NCI-H510A (cell line): ENCODE measurements around the gene VGF.

ENCODE experiments used
- DNase-seq: peaks from one replicate; lab custom pipeline; 2025; lab: John Stamatoyannopoulos, UW

The VGF gene

GRCh38 chr7:101185258-101185839, 20.0 kb upstream of the VGF start:
- no peak for DNase-seq

GRCh38 chr7:101180130-101180755, 14.9 kb upstream of the VGF start, which contains the start of gene NAT16:
TSS of gene NAT16 (minus strand) at chr7:101180293. CDS start at chr7:101174807, 5,486 bp downstream.
- DNase-seq = no peak

DNA sequence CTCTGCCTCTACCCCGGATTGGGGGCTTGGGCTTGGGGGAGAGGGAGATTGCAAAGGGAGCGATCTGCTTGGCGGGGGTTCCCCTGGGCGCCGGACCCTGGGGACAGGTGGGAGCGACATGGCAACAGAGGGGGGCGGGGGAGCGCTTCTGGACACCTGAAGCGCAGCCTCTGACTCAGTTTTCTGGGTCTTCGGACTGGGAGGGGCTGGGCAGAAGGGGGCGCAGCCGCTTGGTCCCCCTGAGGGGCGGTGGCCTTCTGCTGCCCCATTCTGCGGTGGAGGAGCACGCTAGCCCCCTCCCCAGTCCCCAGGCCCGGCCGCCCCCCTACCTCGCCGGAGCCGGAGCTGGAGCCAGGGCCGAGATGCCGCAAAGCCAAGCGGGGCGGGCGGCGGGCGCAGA, 14.3 kb upstream of the VGF start:
- no peak for DNase-seq

DNA sequence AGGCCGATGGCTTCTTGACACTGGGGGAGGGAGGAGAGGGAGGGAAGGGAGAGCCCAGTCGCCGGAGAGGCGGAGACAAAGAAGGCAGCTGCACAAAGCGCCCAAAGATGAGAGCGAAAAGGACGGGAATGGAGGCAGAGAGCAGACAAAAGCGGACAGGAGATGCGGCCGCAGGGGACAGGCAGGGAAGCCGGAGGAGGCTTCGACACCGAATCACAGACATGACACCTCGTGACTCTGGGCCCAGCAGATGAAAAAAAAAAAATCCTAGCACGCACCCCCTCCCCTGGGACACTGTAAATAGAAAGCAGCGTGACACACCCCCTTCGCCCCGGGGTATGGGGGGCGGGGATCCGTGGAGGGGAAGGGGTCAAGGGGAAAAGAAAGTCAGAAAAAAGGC, 13.7 kb upstream of the VGF start:
- no peak for DNase-seq

- DNase-seq = no peak
Measured at GRCh38 chr7:101177644-101178043, 12.3 kb upstream of the VGF start.

- no peak for DNase-seq
Measured at GRCh38 chr7:101175664-101176063, 10.3 kb upstream of the VGF start.

DNA sequence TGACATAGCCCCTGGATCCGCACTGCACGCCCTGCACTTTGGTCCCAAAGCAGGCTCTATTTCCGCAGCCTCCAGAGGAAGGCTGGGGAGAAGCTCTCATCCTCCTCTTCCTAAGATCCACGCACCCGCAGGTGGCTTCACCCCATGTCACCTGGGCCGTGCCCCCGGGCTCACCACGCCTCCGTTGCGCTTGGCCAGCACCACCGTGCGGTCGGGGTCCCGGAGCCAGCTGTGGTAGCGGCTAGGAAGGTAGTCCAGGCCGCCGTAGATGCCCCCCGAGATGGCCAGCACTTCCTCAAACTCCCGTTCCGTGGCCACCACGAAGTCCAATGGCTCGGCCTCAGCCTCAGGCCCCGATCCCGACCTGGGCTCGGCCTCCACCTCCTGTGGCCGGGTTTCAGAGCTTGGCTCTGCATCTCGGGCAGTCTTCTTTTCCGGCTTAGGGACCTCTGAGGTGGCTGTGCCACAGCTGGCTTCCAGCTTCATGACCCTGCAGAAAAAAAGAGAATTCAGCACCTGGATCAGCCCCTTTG, 9.0 kb upstream of the VGF start:
- DNase-seq = no peak

DNA sequence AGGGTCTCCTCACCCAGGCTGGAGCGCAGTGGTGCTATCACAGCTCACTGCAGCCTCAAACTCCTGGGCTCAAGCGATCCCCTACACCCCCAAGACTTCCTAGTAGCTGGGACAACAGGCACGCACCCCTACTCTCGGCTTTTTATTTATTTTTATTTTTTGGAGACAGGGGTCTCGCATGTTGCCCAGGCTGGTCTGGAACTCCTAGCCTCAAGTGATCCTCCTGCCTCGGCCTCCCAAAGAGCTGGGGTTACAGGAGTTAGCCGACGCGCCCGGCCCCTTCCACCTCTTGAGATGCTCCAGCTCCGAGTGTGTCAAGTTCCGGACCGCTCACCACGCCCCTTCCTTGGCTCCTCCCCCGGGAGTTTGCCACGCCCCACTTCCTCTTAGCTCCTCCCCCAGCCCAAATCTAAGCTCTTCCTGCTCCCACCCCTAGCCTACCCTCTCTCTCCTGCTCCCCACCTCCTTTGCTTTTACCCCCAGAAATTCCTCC, 8.4 kb upstream of the VGF start:
- no peak for DNase-seq

DNA sequence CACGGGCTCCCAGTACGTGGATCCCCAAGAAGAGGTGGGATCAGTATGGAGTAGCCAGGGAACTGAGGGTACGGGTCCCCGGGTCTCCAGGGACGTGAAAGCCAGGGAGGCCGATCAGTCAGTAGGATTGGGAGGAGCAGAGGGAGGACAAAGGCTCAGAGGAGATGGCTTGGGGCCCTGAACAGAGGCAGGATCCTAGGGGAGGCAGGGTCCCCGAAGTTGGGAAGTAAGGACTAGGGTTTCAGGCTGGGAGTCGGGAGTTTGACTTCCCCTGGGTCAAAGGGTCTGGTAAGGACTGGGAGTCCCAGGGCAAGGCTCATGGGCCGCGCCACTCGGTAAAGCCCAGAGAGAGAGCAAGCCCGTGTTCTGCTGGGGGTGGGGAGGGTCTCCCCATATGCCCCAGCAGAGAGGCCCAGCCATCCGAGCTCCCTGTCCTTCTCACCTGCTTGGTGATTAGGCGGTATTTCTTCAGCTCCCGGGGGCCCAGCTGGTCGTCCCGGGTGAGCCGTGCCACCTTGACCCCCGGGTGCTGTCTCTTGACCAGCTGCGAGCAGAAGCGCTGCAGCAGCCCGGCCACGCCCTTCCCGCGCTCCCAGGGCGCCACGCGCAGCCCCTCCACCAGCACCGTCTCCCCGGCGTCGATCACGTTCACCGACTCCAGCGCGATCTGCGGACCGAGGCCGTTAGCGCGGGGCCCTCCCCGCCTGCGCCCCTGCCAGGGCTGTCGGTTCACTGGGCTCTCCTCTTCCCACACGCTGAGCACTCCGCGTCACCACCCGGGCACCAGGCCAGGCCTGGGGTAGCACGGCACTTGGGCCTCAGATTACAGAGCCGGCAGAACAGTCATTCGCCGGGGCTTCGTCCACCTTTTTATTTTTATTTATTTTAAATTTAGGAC, 7.7 kb upstream of the VGF start:
- DNase-seq = no peak

DNA sequence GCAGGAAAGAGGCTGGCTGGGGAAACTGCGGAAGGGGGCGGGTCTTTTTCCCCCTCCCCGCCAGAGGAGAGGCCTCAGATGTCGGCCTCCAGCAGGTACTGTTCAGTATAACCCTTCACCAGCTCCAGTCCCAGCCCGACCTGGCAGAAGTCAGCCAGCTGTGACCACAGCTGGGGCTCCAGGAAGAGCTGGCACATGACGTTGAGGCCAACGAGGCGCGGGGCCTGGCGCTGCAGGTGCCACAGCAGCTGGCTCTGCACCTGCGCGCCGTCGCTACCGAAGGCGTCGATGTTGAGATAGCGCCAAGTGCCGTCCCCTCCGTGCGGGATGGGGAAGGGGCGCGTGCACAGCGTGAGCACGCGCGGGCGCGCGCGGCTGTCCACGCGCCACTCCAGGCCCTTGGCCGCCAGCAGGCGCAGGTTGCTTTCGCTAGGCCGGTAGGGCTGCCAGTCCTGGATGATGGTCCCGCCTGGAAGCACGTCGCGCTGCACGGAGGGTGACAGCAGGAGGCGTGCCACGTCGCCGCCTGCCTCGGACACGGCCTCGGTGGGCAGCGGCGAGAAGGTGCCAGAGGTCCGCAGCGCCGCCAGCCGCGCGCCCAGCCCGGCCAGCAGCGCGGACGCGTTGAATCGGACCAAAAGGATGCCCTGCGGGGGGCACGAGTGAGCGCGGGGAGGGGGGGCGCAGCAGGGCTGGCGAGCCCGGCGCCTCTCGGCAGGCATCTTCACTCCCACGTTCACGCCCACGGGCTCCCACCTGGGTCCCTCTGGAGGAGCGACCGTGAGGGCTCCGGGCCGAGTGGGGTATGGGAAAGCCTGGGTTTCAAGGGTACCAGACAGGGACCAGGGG, 6.9 kb upstream of the VGF start:
- peak; percentile 43 for DNase-seq

DNA sequence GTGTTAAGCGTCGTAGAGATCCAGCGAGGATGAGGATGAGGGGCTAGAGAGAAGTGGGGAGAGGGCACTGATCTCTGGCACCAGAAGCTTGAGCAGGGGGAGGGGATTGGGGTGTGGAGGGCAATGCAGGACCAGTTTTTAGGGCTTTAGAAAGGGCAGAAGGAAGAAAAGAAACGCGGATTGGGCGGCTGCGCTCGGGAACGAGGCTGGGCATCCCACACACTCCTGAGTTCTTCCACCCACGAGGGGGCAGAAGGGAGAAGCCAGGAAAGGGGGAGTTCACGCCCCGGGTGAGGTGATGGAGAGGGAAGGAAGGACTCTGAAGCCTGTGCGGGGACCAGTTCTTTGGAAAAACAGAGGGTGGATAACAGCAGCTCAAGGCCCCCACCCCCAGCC, 6.1 kb upstream of the VGF start:
- DNase-seq = no peak

GRCh38 chr7:101170617-101171441, 5.5 kb upstream of the VGF start:
- no peak for DNase-seq

DNA sequence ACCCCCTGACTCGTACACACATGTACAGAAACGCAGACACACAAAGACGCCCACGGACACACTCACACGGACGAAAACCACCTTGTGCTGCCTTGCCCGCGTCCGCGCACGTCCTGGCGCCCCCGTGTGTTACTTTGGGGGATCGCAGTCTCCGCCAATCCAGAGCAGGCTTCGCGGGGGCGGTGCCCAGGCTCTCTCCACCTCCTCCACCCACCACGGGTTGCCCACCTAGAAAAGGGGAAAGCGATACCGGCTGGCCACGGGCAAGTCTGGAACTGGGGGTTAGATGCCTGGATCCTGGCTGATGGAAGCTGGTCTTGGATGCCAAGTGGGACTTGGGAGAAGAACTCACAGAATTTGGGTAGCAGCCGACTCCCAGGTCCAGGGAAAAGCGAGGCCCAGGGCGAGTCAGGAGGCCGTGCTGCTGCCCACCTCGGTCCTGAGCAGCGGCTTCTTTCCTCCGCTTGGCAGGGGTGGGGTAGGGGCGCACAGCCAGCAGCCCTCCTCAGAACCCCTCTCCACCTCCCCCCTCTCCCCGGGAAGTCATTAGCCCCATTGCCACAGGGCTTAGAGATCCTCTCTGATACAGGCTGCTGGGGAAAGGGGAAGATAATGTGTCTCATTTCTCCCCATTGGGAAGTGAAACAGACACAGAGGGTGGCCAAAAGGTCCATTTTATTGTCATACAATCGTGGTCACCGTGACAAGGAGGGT, 4.6 kb upstream of the VGF start:
- no peak for DNase-seq

DNA sequence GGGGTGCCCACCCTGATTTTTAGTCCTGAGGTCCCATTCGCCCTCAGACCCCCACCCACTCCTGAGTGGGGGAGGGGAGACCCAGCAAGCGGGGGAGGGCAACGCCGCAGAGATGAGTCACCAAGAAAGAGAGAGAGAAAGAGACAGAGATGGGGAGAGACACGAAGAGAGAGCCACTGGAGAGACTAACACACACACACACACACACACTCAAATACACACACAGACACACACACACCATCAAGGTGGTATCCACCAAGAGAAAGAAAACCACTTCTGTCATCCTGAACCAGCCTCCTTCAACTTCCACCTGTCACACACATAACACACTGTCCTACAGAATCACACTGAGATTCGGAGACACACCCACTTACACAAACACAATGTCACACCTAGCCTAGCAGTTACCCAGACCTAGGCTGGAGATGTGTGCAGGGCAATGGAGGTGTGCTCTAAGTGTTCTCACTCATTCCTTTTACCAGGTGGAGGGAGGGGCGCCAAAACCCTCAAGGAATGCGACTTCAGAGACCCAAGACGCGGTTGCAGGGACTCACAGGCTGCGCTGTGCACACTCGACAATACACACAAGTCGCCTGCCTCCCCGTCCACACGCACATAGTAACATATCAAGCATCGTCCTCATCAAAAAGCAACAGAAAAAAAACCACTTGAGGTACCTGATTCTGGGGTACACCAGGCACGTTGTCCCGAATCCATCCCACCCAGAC, 3.9 kb upstream of the VGF start:
- DNase-seq = no peak

DNA sequence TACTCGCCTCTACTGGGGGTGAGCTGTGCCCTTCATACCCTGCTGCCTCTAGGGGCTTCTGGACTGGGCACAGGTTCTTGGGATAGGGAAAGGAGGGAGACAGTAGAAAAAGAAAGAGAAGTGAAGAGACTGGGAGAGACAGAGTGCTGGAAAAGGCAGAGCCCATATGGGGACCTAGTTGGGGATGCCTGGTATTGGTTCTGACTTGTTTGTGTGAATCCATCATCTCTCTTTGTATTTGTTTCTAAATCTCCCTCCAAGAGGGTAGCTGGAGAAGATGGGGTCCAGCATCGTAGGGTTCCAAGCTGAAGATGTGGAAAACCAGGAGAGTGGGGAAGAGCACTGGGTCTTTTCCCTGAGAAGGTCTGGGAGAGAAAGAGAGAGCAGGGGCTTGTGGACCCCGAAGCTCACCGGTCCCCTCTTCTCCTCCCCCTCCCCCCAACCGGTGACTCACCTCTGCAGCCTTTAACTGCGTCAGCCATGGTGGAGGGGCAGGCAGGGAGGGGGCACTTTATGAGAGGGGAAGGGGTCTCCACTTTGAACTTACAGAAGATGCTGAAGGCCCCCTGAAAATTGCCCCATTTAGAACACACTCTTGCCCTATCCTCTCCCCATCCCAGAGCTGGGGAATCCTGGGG, 3.2 kb upstream of the VGF start:
- DNase-seq = no peak

GRCh38 chr7:101167645-101168411, 2.5 kb upstream of the VGF start:
- no peak for DNase-seq

GRCh38 chr7:101166909-101167644, 1.7 kb upstream of the VGF start:
- DNase-seq = no peak

DNA sequence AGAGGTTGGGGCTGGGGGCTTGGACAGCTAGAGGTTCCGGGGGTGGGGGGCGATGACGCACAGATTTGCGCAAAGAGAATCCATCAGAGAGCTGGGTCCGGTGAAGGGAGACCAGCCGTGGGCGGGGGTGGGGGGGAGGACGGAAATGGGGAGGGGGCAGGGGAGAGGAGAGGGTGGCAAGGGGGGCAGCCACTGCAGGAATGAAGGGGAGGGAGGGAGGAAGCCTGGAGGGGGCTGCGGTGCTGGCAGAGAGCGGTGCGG, 1.2 kb upstream of the VGF start:
- no peak for DNase-seq
